Body of pancreas (tissue), 4 donors: ENCODE results near the gene SLC35F3.

Source experiments
- CTCF ChIP-seq, 7 experiments: fragments of 450-650 bp in 4 of 7; fragments of 200-600 bp in 3 of 7; sonication (generic) in 3 of 7; IDR thresholded peaks; one replicate each; pipeline ENCODE4 v1.5.1; 2016 to 2019; ENCODE audit warnings: antibody characterized with exemption in 7 of 7
- POLR2A ChIP-seq, 3 donors: fragments of 450-650 bp; IDR thresholded peaks; one replicate each; pipeline ENCODE4 v1.6.1; 2016; ENCODE audit warnings: antibody characterized with exemption in 3 of 3, mild to moderate bottlenecking in 2 of 3

GRCh38 chr1:234176000-234176399 is 271.5 kb downstream of the SLC35F3 start:
- no peak for TF ChIP-seq CTCF (IDR thresholded peaks at IDR 0.05)
- TF ChIP-seq POLR2A (IDR thresholded peaks at IDR 0.05) = no peak
